HFFc6 (cell line): Measurements from ENCODE around the gene COX10. TPM values are rescaled to one million over a fixed set of nuclear protein-coding genes. Genes with fewer than 3 reads are reported as not detected.
"Not testable (repeated sequence)": the region's sequence is repeated elsewhere in the genome, so short reads cannot be mapped to it uniquely, and the experiment has no call there.

ENCODE experiments used
- DNase-seq: peaks from one replicate; pipeline ENCODE4 v3.0.0-alpha.2; 2018
- H3K27ac Mint-ChIP-seq: 2 replicates; pipeline ENCODE4 v1.8.0; 2020; ENCODE audit warnings: mild to moderate bottlenecking, mixed read lengths
- H3K27me3 Mint-ChIP-seq: 2 replicates; pipeline ENCODE4 v1.8.0; 2021; ENCODE audit warnings: mild to moderate bottlenecking, moderate library complexity, mixed read lengths; ENCODE audit not compliant: insufficient read depth
- H3K36me3 Mint-ChIP-seq: 2 replicates; pipeline ENCODE4 v1.8.0; 2021; ENCODE audit warnings: low read depth, mixed read lengths
- H3K4me1 Mint-ChIP-seq: 2 replicates; pipeline ENCODE4 v1.8.0; 2020; ENCODE audit warnings: low read depth, mixed read lengths
- H3K4me3 Mint-ChIP-seq: 2 replicates; pipeline ENCODE4 v1.8.0; 2020; ENCODE audit warnings: mild to moderate bottlenecking, moderate library complexity, mixed read lengths
- H3K9me3 Mint-ChIP-seq: 2 replicates; pipeline ENCODE4 v1.8.0; 2020; ENCODE audit warnings: mild to moderate bottlenecking, mixed read lengths
- CTCF ChIP-seq: fragments of 200-600 bp; sonication (generic); IDR thresholded peaks from 2 replicates; pipeline ENCODE4 v1.5.0; 2021; ENCODE audit warnings: antibody characterized with exemption, mild to moderate bottlenecking
- total RNA-seq, 6 experiments: library from RNA; stranded (reverse); fragmentation: NEBNext Ultra II Directional; extraction: Animal tissue kit (Norgen Biotek cat#: 25700); gene quantifications; 2 replicates in 1 of 6; 3 replicates in 5 of 6; pipeline ENCODE4 v1.2.3, GENCODE V29; 2021

The COX10 gene
- total RNA-seq, 6 experiments from 2014 or later = 12.2 to 16.2 (median 14.8) TPM

- no peaks in the 10 kb centered on the region for H3K27me3 Mint-ChIP-seq
- H3K36me3 Mint-ChIP-seq = peaks cover 38% of the 10 kb centered on the region
- TF ChIP-seq CTCF = no peak
- no peak overlapping the region for H3K27ac Mint-ChIP-seq
- H3K9me3 Mint-ChIP-seq = peaks cover 22% of the 10 kb centered on the region
- no peak overlapping the region for H3K4me3 Mint-ChIP-seq
- H3K4me1 Mint-ChIP-seq = 0 out of 2 replicates have a peak, but pooled peaks cover 4% of the 10 kb centered on the region
- no peak for DNase-seq
These were observed 100.6 kb downstream of the COX10 start for GRCh38 chr17:14169901-14170300.

GRCh38 chr17:14176989-14177388 lies 107.7 kb downstream of the COX10 start:
- H3K27ac Mint-ChIP-seq, H3K36me3 Mint-ChIP-seq, H3K4me3 Mint-ChIP-seq, H3K27me3 Mint-ChIP-seq, H3K9me3 Mint-ChIP-seq, DNase-seq: not testable (repeated sequence)
- H3K4me1 Mint-ChIP-seq = peaks cover 21% of the 10 kb centered on the region

- H3K4me3 Mint-ChIP-seq, H3K27ac Mint-ChIP-seq, DNase-seq, H3K27me3 Mint-ChIP-seq, H3K36me3 Mint-ChIP-seq, H3K9me3 Mint-ChIP-seq: not testable (repeated sequence)
- peaks cover 21% of the 10 kb centered on the region for H3K4me1 Mint-ChIP-seq
These were observed 108.5 kb downstream of the COX10 start for GRCh38 chr17:14177801-14178200.

- not testable (repeated sequence) for H3K27me3 Mint-ChIP-seq, DNase-seq
These were observed 110.6 kb downstream of the COX10 start for GRCh38 chr17:14179951-14180350.

GRCh38 chr17:14182084-14182483 lies 112.8 kb downstream of the COX10 start:
- not testable (repeated sequence) for H3K27me3 Mint-ChIP-seq, H3K9me3 Mint-ChIP-seq, H3K4me3 Mint-ChIP-seq, H3K36me3 Mint-ChIP-seq, H3K27ac Mint-ChIP-seq, DNase-seq
- peaks cover 21% of the 10 kb centered on the region for H3K4me1 Mint-ChIP-seq

More at GRCh38 chr17:14179951-14180350, 110.6 kb downstream of the COX10 start:
- H3K4me3 Mint-ChIP-seq, H3K27ac Mint-ChIP-seq, H3K36me3 Mint-ChIP-seq, H3K9me3 Mint-ChIP-seq: not testable (repeated sequence)
- peaks cover 21% of the 10 kb centered on the region for H3K4me1 Mint-ChIP-seq

- H3K27me3 Mint-ChIP-seq, H3K4me3 Mint-ChIP-seq, H3K9me3 Mint-ChIP-seq, DNase-seq, H3K36me3 Mint-ChIP-seq, H3K27ac Mint-ChIP-seq: not testable (repeated sequence)
- peaks cover 16% of the 10 kb centered on the region for H3K4me1 Mint-ChIP-seq
These were observed 115.2 kb downstream of the COX10 start for GRCh38 chr17:14184536-14184935.

GRCh38 chr17:14186443-14186842 lies 117.1 kb downstream of the COX10 start:
- not testable (repeated sequence) for DNase-seq, H3K27ac Mint-ChIP-seq, H3K36me3 Mint-ChIP-seq, H3K4me1 Mint-ChIP-seq, H3K4me3 Mint-ChIP-seq, H3K9me3 Mint-ChIP-seq, H3K27me3 Mint-ChIP-seq

- H3K9me3 Mint-ChIP-seq, H3K4me1 Mint-ChIP-seq, H3K27me3 Mint-ChIP-seq, H3K36me3 Mint-ChIP-seq, H3K4me3 Mint-ChIP-seq, H3K27ac Mint-ChIP-seq, DNase-seq: not testable (repeated sequence)
These were observed 121.5 kb downstream of the COX10 start for GRCh38 chr17:14190774-14191173.

GRCh38 chr17:14191469-14191868 lies 122.2 kb downstream of the COX10 start:
- H3K27me3 Mint-ChIP-seq, H3K27ac Mint-ChIP-seq, H3K4me1 Mint-ChIP-seq: not testable (repeated sequence)

GRCh38 chr17:14192039-14192438 lies 122.7 kb downstream of the COX10 start:
- H3K27ac Mint-ChIP-seq, H3K9me3 Mint-ChIP-seq, H3K4me1 Mint-ChIP-seq, H3K4me3 Mint-ChIP-seq, DNase-seq, H3K27me3 Mint-ChIP-seq, H3K36me3 Mint-ChIP-seq: not testable (repeated sequence)

More at GRCh38 chr17:14191469-14191868, 122.2 kb downstream of the COX10 start:
- not testable (repeated sequence) for H3K4me3 Mint-ChIP-seq, DNase-seq, H3K9me3 Mint-ChIP-seq, H3K36me3 Mint-ChIP-seq

- H3K9me3 Mint-ChIP-seq, H3K4me1 Mint-ChIP-seq, H3K4me3 Mint-ChIP-seq, H3K27me3 Mint-ChIP-seq, H3K27ac Mint-ChIP-seq, DNase-seq, H3K36me3 Mint-ChIP-seq: not testable (repeated sequence)
These were observed 123.5 kb downstream of the COX10 start for GRCh38 chr17:14192636-14193344.
